ENCODE measurements around the gene ZNF267. TPM values are rescaled to one million over a fixed set of nuclear protein-coding genes. Genes with fewer than 3 reads are reported as not detected.

Gene ZNF267
- total and polyA plus RNA-seq, 2 donors (not counting 3 experiments of a cell fraction or from before 2014, with no cell fraction given) = 5.2 to 19.1 TPM

DNA sequence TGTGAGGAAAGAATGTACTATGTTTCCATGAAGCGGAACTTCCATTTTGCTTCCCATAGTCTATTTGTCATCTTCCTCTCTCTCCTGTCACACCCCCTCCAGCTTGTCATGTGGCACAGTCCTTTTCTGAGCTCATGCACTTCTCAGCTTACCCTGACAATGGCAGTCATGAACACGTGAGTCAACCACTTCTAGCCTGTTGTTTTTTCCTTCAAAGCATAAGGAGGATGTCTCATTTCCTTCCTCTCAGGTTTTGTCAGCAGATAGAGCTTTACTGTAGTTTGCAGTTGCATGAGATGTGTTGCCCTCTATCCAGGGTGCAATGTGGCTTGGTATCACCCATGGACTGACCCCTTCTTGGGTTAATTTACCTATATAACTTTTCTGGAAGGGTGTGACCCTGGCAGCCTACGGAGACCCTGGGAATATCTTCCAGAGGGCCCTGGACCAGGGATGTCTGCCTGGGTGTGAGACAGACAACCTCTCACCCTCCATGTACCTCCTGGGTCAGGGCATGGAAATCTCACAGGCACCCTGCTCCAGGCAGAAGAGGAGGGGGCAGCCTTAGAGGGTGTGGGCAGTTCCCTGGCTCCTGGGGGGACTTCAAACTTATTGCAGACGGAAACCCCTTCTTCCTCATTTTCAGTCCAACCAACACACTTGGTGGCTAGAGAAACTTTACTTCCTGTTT lies 4.0 kb upstream of the ZNF267 start:
- peak overlapping the region; percentile 59 for H3K9ac ChIP-seq (replicated peaks; ENCODE audit: extremely low read depth, insufficient read depth, low read length)
- H3K4me2 ChIP-seq (ENCODE audit: insufficient read depth, low read length) = peak overlapping the region; percentile 64
- dilution Hi-C loops (cut with MboI; ENCODE audit: extremely low pct_ligation_motif_present, low sequenced_read_pairs) = no loop called here
- peaks cover under 1% of the 10 kb centered on the region for H4K20me1 ChIP-seq (replicated peaks; ENCODE audit: control insufficient read depth, extremely low read depth, insufficient read depth, low read length)
- H3K4me3 ChIP-seq (replicated peaks in 1 of 3; ENCODE audit: insufficient read depth in 1 of 3, low read depth in 1 of 3, low read length in 3 of 3) = peak overlapping the region in 1 of 3 experiments; percentile 11
- H3K27me3 ChIP-seq (ENCODE audit: control insufficient read depth in 2 of 2, insufficient read depth in 2 of 2, low read length in 2 of 2) = peaks cover 2 to 5% of the 10 kb centered on the region in 2 experiments
- BruUV-seq (replicated peaks) = no TSS peak
- peak overlapping the region; percentile 95 for H3K27ac ChIP-seq (ENCODE audit: insufficient read depth, low read depth, low read length)
- peaks cover 10% of the 10 kb centered on the region for H3K79me2 ChIP-seq (ENCODE audit: control insufficient read depth, insufficient read depth, low read length)
- TF ChIP-seq FOS (IDR thresholded peaks at IDR 0.05; ENCODE audit: borderline replicate concordance, insufficient read depth, low read length) (peak; percentile 93), MAX (IDR thresholded peaks at IDR 0.05; ENCODE audit: insufficient read depth, insufficient read length) (peak; percentile 92), JUN (IDR thresholded peaks at IDR 0.05; ENCODE audit: borderline replicate concordance, insufficient read depth, insufficient read length, low read depth) (peak; percentile 98), EZH2 (IDR thresholded peaks at IDR 0.05; ENCODE audit: borderline replicate concordance, low read depth, low read length, severe bottlenecking) (no peak), POLR2AphosphoS5 (IDR thresholded peaks at IDR 0.05; ENCODE audit: insufficient read depth, low read depth, low read length) (peak; percentile 77), GATA2 (IDR thresholded peaks at IDR 0.05; ENCODE audit: insufficient read depth, insufficient read length, low read depth, low read length) (peak; percentile 74), MYC (IDR thresholded peaks at IDR 0.05; ENCODE audit: low read depth, low read length) (no peak), POLR2A (IDR thresholded peaks at IDR 0.05; ENCODE audit: low read depth, low read length) (no peak)
- TF ChIP-seq, protein P1, sequence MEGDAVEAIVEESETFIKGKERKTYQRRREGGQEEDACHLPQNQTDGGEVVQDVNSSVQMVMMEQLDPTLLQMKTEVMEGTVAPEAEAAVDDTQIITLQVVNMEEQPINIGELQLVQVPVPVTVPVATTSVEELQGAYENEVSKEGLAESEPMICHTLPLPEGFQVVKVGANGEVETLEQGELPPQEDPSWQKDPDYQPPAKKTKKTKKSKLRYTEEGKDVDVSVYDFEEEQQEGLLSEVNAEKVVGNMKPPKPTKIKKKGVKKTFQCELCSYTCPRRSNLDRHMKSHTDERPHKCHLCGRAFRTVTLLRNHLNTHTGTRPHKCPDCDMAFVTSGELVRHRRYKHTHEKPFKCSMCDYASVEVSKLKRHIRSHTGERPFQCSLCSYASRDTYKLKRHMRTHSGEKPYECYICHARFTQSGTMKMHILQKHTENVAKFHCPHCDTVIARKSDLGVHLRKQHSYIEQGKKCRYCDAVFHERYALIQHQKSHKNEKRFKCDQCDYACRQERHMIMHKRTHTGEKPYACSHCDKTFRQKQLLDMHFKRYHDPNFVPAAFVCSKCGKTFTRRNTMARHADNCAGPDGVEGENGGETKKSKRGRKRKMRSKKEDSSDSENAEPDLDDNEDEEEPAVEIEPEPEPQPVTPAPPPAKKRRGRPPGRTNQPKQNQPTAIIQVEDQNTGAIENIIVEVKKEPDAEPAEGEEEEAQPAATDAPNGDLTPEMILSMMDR (IDR thresholded peaks at IDR 0.05; ENCODE audit: extremely low read depth in 1 of 2, insufficient read depth in 1 of 2, low read depth in 1 of 2, low read length in 2 of 2) = no peak
- H3K9me1 ChIP-seq (replicated peaks; ENCODE audit: control insufficient read depth, extremely low read depth, insufficient read depth, low read length) = no peaks in the 10 kb centered on the region
- H2AFZ ChIP-seq (ENCODE audit: low read depth, low read length) = no peak overlapping the region
- peaks cover 24% of the 10 kb centered on the region for H3K4me1 ChIP-seq (ENCODE audit: control insufficient read depth, extremely low read depth, insufficient read depth, low read length)
- no peaks in the 10 kb centered on the region for H3K9me3 ChIP-seq (replicated peaks; ENCODE audit: control insufficient read depth, insufficient read depth, low read length)
- intact Hi-C loops (cut with micrococcal nuclease) = loop anchor here (1.0 to 10.0 kb wide), 10 partner anchors 11 to 1027 kb away; partner anchors contain the start of genes ARMC5, PYCARD, RUSF1 and TGFB1I1
- POLR2A ChIA-PET = interaction anchor here (1.5 kb wide), 1 partner anchor 157 kb away, joined by 5 read pairs; a partner anchor contains a TSS
- peak; percentile 97 for DNase-seq (ENCODE audit: low read depth, low spot score)
- FAIRE-seq = peak; percentile 100
- no peaks in the 10 kb centered on the region for H3K36me3 ChIP-seq (ENCODE audit: control insufficient read depth in 2 of 2, extremely low read depth in 1 of 2, insufficient read depth in 2 of 2, low read length in 2 of 2)
- CTCF ChIA-PET = interaction anchor here (0.8 to 4.8 kb wide), 17 partner anchors 7 to 935 kb away, joined by 3 to 63 read pairs (median 7); partner anchors contain the start of genes ARMC5, HSD3B7, SETD1A and ZNF646
